ENCODE results near the gene CDON.

Gene CDON

DNA sequence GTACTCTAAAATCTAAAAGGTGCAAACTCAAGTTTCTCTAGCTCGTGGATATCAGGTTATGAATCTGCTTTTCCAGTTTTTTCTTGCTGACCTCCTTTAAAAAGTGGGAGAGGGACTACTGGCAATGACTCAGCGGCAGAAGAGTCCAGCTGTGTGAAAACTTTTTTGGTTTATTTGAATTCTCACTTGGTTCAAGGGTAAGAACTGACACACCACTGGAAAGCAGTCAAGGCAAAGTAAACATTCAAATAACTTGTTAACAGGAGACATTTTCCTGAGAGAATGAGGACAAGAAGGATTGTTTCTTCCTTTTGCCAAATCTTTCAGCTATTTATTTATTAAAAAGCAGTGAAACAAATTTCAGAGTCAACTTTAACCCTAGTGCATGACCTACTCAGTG lies 36.1 kb downstream of the CDON start:
- H3K4me3 ChIP-seq: no peak overlapping the region
- intact Hi-C loops (cut with DNase I; ENCODE audit: low total_unique reads): no loop called here
- no peak overlapping the region for H3K27ac ChIP-seq
- H3K36me3 ChIP-seq: no peaks in the 10 kb centered on the region
- no peaks in the 10 kb centered on the region for H3K27me3 ChIP-seq
- no peaks in the 10 kb centered on the region for H3K4me1 ChIP-seq
- DNase-seq: no peak
- H3K9me3 ChIP-seq: no peaks in the 10 kb centered on the region
- no peak for TF ChIP-seq CTCF (IDR thresholded peaks at IDR 0.05)

GRCh38 chr11:126025822-126026221 lies 36.8 kb downstream of the CDON start:
- Histone ChIP-seq H3K4me1 (no peaks in the 10 kb centered on the region), H3K27me3 (no peaks in the 10 kb centered on the region), H3K27ac (no peak overlapping the region), H3K9me3 (no peaks in the 10 kb centered on the region), H3K36me3 (peaks cover 0 to 4% (median 0%) of the 10 kb centered on the region in 3 donors), H3K4me3 (no peak overlapping the region)
- no peak for TF ChIP-seq CTCF (IDR thresholded peaks at IDR 0.05)
- no peak for DNase-seq
- intact Hi-C loops (cut with DNase I; ENCODE audit: low total_unique reads): no loop called here

GRCh38 chr11:126024123-126024522 lies 38.5 kb downstream of the CDON start:
- H3K27me3 ChIP-seq: no peaks in the 10 kb centered on the region
- intact Hi-C loops (cut with DNase I; ENCODE audit: low total_unique reads): no loop called here
- no peaks in the 10 kb centered on the region for H3K4me1 ChIP-seq
- DNase-seq: peak in 1 of 2 donors; percentile 41
- no peak overlapping the region for H3K27ac ChIP-seq
- H3K36me3 ChIP-seq: peaks cover 0 to 4% (median 0%) of the 10 kb centered on the region in 3 donors
- TF ChIP-seq CTCF (IDR thresholded peaks at IDR 0.05): no peak
- H3K9me3 ChIP-seq: no peaks in the 10 kb centered on the region
- H3K4me3 ChIP-seq: no peak overlapping the region

DNA sequence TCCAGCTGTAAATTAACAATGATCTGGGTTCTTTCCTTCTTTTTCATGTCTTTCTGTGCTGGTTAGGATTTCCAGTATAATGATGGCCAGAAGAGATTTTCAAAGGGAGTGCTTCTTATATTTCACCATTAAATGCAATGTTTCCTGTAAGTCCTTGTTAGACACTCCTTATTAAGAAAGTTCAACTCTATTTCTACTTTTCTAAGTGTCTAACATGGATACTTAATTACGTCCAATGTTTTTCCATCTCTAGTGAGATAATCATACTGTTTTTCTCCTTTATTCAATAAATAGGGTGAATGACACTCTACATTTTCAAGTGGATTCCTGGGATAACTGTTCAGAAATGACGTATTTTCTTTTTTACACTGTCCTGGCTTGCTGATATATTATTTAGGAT lies 49.8 kb downstream of the CDON start:
- TF ChIP-seq CTCF (IDR thresholded peaks at IDR 0.05): no peak
- DNase-seq: no peak
- Histone ChIP-seq H3K27ac (no peak overlapping the region), H3K36me3 (no peaks in the 10 kb centered on the region), H3K4me3 (no peak overlapping the region), H3K4me1 (no peaks in the 10 kb centered on the region), H3K27me3 (no peaks in the 10 kb centered on the region), H3K9me3 (no peaks in the 10 kb centered on the region)
- intact Hi-C loops (cut with DNase I; ENCODE audit: low total_unique reads): no loop called here

DNA sequence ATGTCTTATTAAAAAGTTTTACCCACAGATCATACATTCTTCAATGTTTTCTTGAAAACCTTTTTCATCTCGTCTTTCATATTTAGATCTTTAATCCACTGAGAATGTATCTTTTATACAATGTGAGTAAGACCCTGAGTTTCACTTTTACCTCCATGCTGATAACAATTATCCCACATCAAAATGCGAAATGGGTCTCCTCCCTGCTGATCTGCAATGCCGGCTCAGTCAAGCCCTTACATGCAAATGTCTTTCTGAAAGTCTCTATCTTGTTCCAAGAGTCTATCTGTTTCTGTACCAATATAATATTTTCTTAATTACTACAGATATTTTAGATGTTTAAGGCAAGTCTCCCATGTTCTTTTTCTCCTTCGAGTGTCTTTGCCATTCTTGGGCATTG lies 50.9 kb downstream of the CDON start:
- no peak for DNase-seq
- intact Hi-C loops (cut with DNase I; ENCODE audit: low total_unique reads): no loop called here
- H3K36me3 ChIP-seq: no peaks in the 10 kb centered on the region
- H3K27ac ChIP-seq: no peak overlapping the region
- H3K9me3 ChIP-seq: no peaks in the 10 kb centered on the region
- TF ChIP-seq CTCF (IDR thresholded peaks at IDR 0.05): no peak
- H3K4me1 ChIP-seq: peaks cover 0 to 10% (median 3%) of the 10 kb centered on the region in 4 donors
- H3K4me3 ChIP-seq: no peak overlapping the region
- no peaks in the 10 kb centered on the region for H3K27me3 ChIP-seq

- Histone ChIP-seq H3K36me3 (no peaks in the 10 kb centered on the region), H3K9me3 (no peaks in the 10 kb centered on the region), H3K27ac (no peak overlapping the region), H3K4me3 (no peak overlapping the region), H3K4me1 (peaks cover 0 to 10% (median 3%) of the 10 kb centered on the region in 4 donors), H3K27me3 (no peaks in the 10 kb centered on the region)
- no peak for DNase-seq
- intact Hi-C loops (cut with DNase I; ENCODE audit: low total_unique reads): no loop called here
- no peak for TF ChIP-seq CTCF (IDR thresholded peaks at IDR 0.05)
Measured at GRCh38 chr11:126011265-126011664, 51.4 kb downstream of the CDON start.
